Measurements from ENCODE around the gene S100A5. TPM values are rescaled to one million over a fixed set of nuclear protein-coding genes. Genes with fewer than 3 reads are reported as not detected.
"Not testable (repeated sequence)": the region's sequence is repeated elsewhere in the genome, so short reads cannot be mapped to it uniquely, and the experiment has no call there.

S100A5 gene
- total RNA-seq, 2 donors from 2014 or later = not detected

DNA sequence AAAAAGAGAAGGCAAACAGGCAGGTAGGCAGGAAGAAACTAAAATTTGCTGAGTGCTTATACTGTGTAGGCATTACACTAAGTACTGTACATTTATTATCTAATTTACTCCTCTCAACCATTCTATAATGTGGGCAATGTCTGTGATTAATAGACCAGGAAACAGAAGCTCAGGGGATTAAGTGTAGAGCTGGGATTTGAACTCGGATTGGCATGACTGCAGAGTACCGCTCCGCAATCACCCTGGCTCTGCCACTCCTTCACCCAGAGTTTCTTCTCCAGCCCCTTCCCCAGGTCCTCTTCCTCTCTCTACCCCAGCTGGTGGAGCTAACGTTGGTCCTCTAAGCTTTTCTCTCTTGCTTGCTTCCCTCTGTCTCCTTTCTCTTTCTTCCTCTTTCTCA, 36.4 kb upstream of the S100A5 start:
- H3K36me3 ChIP-seq = no peaks in the 10 kb centered on the region
- H3K27me3 ChIP-seq = no peaks in the 10 kb centered on the region
- no peak for DNase-seq
- TF ChIP-seq, protein P1, sequence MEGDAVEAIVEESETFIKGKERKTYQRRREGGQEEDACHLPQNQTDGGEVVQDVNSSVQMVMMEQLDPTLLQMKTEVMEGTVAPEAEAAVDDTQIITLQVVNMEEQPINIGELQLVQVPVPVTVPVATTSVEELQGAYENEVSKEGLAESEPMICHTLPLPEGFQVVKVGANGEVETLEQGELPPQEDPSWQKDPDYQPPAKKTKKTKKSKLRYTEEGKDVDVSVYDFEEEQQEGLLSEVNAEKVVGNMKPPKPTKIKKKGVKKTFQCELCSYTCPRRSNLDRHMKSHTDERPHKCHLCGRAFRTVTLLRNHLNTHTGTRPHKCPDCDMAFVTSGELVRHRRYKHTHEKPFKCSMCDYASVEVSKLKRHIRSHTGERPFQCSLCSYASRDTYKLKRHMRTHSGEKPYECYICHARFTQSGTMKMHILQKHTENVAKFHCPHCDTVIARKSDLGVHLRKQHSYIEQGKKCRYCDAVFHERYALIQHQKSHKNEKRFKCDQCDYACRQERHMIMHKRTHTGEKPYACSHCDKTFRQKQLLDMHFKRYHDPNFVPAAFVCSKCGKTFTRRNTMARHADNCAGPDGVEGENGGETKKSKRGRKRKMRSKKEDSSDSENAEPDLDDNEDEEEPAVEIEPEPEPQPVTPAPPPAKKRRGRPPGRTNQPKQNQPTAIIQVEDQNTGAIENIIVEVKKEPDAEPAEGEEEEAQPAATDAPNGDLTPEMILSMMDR (IDR thresholded peaks at IDR 0.05) = no peak
- intact Hi-C loops (cut with DNase I) = loop anchor here (10.0 kb wide), 2 partner anchors 88 to 178 kb away; no protein-coding TSS in a partner anchor
- H3K4me1 ChIP-seq = no peaks in the 10 kb centered on the region
- no peak overlapping the region for H3K27ac ChIP-seq
- no peak overlapping the region for H3K9ac ChIP-seq (ENCODE audit: low read depth in 2 of 2, low read length in 2 of 2)
- no peaks in the 10 kb centered on the region for H3K9me3 ChIP-seq
- H3K4me3 ChIP-seq = no peak overlapping the region

DNA sequence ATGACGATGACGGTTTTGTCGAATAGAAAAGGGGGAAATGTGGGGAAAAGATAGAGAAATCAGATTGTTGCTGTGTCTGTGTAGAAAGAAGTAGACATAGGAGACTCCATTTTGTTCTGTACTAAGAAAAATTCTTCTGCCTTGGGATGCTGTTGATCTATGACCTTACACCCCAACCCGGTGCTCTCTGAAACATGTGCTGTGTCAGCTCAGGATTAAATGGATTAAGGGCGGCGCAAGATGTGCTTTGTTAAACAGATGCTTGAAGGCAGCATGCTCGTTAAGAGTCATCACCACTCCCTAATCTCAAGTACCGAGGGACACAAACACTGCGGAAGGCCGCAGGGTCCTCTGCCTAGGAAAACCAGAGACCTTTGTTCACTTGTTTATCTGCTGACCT, 34.8 kb upstream of the S100A5 start:
- H3K9me3 ChIP-seq; DNase-seq; H3K4me3 ChIP-seq; H3K27me3 ChIP-seq; H3K36me3 ChIP-seq; H3K4me1 ChIP-seq; H3K9ac ChIP-seq (ENCODE audit: low read depth in 2 of 2, low read length in 2 of 2); H3K27ac ChIP-seq: not testable (repeated sequence)
- intact Hi-C loops (cut with DNase I) = loop anchor here (10.0 kb wide), 2 partner anchors 89 to 179 kb away; no protein-coding TSS in a partner anchor

GRCh38 chr1:153575081-153575491, 34.4 kb upstream of the S100A5 start:
- not testable (repeated sequence) for H3K27me3 ChIP-seq; H3K9me3 ChIP-seq; H3K4me1 ChIP-seq; H3K9ac ChIP-seq (ENCODE audit: low read depth in 2 of 2, low read length in 2 of 2); DNase-seq; H3K27ac ChIP-seq; H3K36me3 ChIP-seq; H3K4me3 ChIP-seq
- intact Hi-C loops (cut with DNase I) = loop anchor here (10.0 kb wide), 2 partner anchors 90 to 180 kb away; no protein-coding TSS in a partner anchor

DNA sequence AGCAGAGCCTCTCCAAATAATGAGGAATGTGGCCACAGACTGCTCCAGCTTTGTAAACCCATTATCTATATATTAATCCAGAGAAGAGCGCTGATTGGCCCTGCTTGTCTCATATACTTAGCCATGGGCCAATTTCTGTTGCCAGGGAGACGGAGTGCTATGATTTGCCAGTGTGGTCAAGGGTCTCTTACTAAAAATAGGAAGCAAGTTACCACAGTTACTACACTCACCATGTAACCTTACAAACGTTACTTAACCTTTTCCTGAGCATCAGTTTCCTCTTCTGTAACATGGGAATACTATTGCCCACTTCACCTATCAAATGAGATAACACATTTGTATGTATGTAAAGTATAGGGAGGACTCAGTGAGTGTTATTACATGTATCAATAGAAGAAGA, 32.6 kb upstream of the S100A5 start:
- no peaks in the 10 kb centered on the region for H3K36me3 ChIP-seq
- no peaks in the 10 kb centered on the region for H3K9me3 ChIP-seq
- TF ChIP-seq, protein P1 (IDR thresholded peaks at IDR 0.05) = no peak
- H3K4me1 ChIP-seq = peaks cover 3% of the 10 kb centered on the region
- intact Hi-C loops (cut with DNase I) = loop anchor here (5.0 to 10.0 kb wide), 3 partner anchors 49 to 181 kb away; no protein-coding TSS in a partner anchor
- no peaks in the 10 kb centered on the region for H3K27me3 ChIP-seq
- H3K4me3 ChIP-seq = no peak overlapping the region
- DNase-seq = no peak
- H3K27ac ChIP-seq = no peak overlapping the region
- H3K9ac ChIP-seq (ENCODE audit: low read depth in 2 of 2, low read length in 2 of 2) = no peak overlapping the region

- H3K27ac ChIP-seq = peak overlapping the region; percentile 23
- peak; percentile 92 for DNase-seq
- H3K9ac ChIP-seq (ENCODE audit: low read depth in 2 of 2, low read length in 2 of 2) = no peak overlapping the region
- no peak overlapping the region for H3K4me3 ChIP-seq
- H3K27me3 ChIP-seq = no peaks in the 10 kb centered on the region
- TF ChIP-seq, protein P1 (IDR thresholded peaks at IDR 0.05) = peak; percentile 79
- H3K9me3 ChIP-seq = no peaks in the 10 kb centered on the region
- intact Hi-C loops (cut with DNase I) = loop anchor here (5.0 to 10.0 kb wide), 3 partner anchors 50 to 182 kb away; no protein-coding TSS in a partner anchor
- H3K36me3 ChIP-seq = no peaks in the 10 kb centered on the region
- H3K4me1 ChIP-seq = peaks cover 7% of the 10 kb centered on the region
Measured at GRCh38 chr1:153572569-153573015, 31.9 kb upstream of the S100A5 start.

- Histone ChIP-seq H3K27ac (peak overlapping the region; percentile 23), H3K9ac (ENCODE audit: low read depth in 2 of 2, low read length in 2 of 2) (no peak overlapping the region), H3K9me3 (no peaks in the 10 kb centered on the region), H3K4me1 (peaks cover 16% of the 10 kb centered on the region), H3K36me3 (no peaks in the 10 kb centered on the region), H3K4me3 (no peak overlapping the region), H3K27me3 (no peaks in the 10 kb centered on the region)
- intact Hi-C loops (cut with DNase I) = loop anchor here (5.0 to 10.0 kb wide), 3 partner anchors 51 to 183 kb away; no protein-coding TSS in a partner anchor
- TF ChIP-seq, protein P1 (IDR thresholded peaks at IDR 0.05) = no peak
- no peak for DNase-seq
Measured at GRCh38 chr1:153571706-153572105, 31.0 kb upstream of the S100A5 start.
